OCI-LY7 (cell line): ENCODE data around the gene INPP4A. TPM values are rescaled to one million over a fixed set of nuclear protein-coding genes. Genes with fewer than 3 reads are reported as not detected.

Source experiments
- BruUV-seq: library from RNA; stranded (reverse); fragments of 400-500 nt; replicated peaks from 2 replicates; lab custom pipeline; 2021; lab: Mats Ljungman, UMichigan
- CTCF ChIA-PET: fragments of 300-600 bp; sonication (Branson Sonifier 250); formaldehyde crosslinking; loops from one replicate; lab custom pipeline; 2022; ENCODE audit warnings: antibody characterized with exemption; ENCODE audit not compliant: unreplicated experiment; lab: Charles Lee
- POLR2A ChIA-PET: fragments of 300-600 bp; sonication (Branson Sonifier 250); formaldehyde crosslinking; loops from one replicate; lab custom pipeline; 2022; ENCODE audit warnings: antibody characterized with exemption; lab: Charles Lee
- DNase-seq: peaks from one replicate; pipeline ENCODE4 v3.0.0-alpha.2; 2015; ENCODE audit warnings: low spot score
- H2AFZ ChIP-seq: fragments of 200-600 bp; sonication (generic), shearing (Covaris generic); 2 replicates; pipeline ENCODE4 v1.6.1; 2014; ENCODE audit warnings: mild to moderate bottlenecking, antibody characterized with exemption, low read length, moderate library complexity
- H3K27ac ChIP-seq: fragments of 200-600 bp; sonication (generic); 2 replicates; pipeline ENCODE4 v1.5.1; 2014; ENCODE audit warnings: mixed run types, low read depth, mild to moderate bottlenecking, moderate library complexity, low read length, inconsistent platforms; ENCODE audit not compliant: poor library complexity, severe bottlenecking
- H3K36me3 ChIP-seq: fragments of 200-600 bp; sonication (generic); 2 replicates; pipeline ENCODE4 v1.6.1; 2014; ENCODE audit warnings: mild to moderate bottlenecking, antibody characterized with exemption, low read length, moderate library complexity, mixed read lengths; ENCODE audit not compliant: insufficient read depth
- H3K4me1 ChIP-seq: fragments of 200-600 bp; sonication (generic); 2 replicates; pipeline ENCODE4 v1.5.1; 2014; ENCODE audit warnings: mild to moderate bottlenecking, low read length; ENCODE audit not compliant: insufficient read depth, poor library complexity, severe bottlenecking
- H3K4me2 ChIP-seq: fragments of 200-600 bp; sonication (generic); 2 replicates; pipeline ENCODE4 v1.6.1; 2014; ENCODE audit warnings: mild to moderate bottlenecking, low read length
- H3K4me3 ChIP-seq: fragments of 200-600 bp; sonication (generic); 2 replicates; pipeline ENCODE4 v1.5.1; 2014; ENCODE audit warnings: mild to moderate bottlenecking, low read depth, low read length; ENCODE audit not compliant: poor library complexity, severe bottlenecking
- H3K79me2 ChIP-seq: fragments of 200-600 bp; sonication (generic); 2 replicates; pipeline ENCODE4 v1.6.1; 2016; ENCODE audit warnings: low read depth, mild to moderate bottlenecking, low read length, moderate library complexity, mixed read lengths; ENCODE audit not compliant: insufficient read depth
- H3K9me2 ChIP-seq: fragments of 200-600 bp; sonication (generic); 2 replicates; pipeline ENCODE4 v1.6.1; 2016; ENCODE audit warnings: mild to moderate bottlenecking, low read length, mixed read lengths; ENCODE audit not compliant: insufficient read depth
- H3K9me3 ChIP-seq: fragments of 200-600 bp; sonication (generic); 2 replicates; pipeline ENCODE4 v1.6.1; 2014; ENCODE audit warnings: mild to moderate bottlenecking, mixed run types, low read length, mixed read lengths
- H4K20me1 ChIP-seq: fragments of 200-600 bp; sonication (generic); 2 replicates; pipeline ENCODE4 v1.6.1; 2014; ENCODE audit warnings: mild to moderate bottlenecking, antibody characterized with exemption, low read length, moderate library complexity, mixed read lengths; ENCODE audit not compliant: insufficient read depth
- CTCF ChIP-seq: fragments of 200-600 bp; sonication (generic); conservative IDR thresholded peaks from 2 replicates; pipeline ENCODE4 v1.5.1; 2014; ENCODE audit warnings: mild to moderate bottlenecking, antibody characterized with exemption, low read length, moderate library complexity, mixed read lengths
- EZH2phosphoT487 ChIP-seq: fragments of 200-600 bp; sonication (generic); IDR thresholded peaks from 2 replicates; pipeline ENCODE4 v1.6.1; 2018; ENCODE audit warnings: low read depth, borderline replicate concordance, mild to moderate bottlenecking, mixed run types, antibody characterized with exemption, low read length, moderate library complexity, mixed read lengths
- intact Hi-C: fragments of 100-400 bp; cut with micrococcal nuclease; formaldehyde crosslinking; loops from one replicate; pipeline ENCODE4 v1.10.0; 2022; ENCODE audit not compliant: unreplicated experiment
- total RNA-seq, 2 experiments: library from RNA; depleted of rRNA in 1 of 2; stranded (reverse); fragments of >200 nt in 1 of 2; shearing (Covaris generic) in 1 of 2; gene quantifications; 2 replicates each; pipeline ENCODE4 v1.2.3, GENCODE V29; 2014 to 2022

INPP4A gene
- total RNA-seq, 2 experiments from 2014 or later: 28.5 to 28.6 TPM

GRCh38 chr2:98540536-98540935, 95.9 kb downstream of the INPP4A start:
- Histone ChIP-seq H3K4me1 (no peaks in the 10 kb centered on the region), H3K4me2 (no peak overlapping the region), H4K20me1 (no peaks in the 10 kb centered on the region), H3K9me3 (no peaks in the 10 kb centered on the region), H2AFZ (no peak overlapping the region), H3K27ac (no peak overlapping the region), H3K79me2 (no peaks in the 10 kb centered on the region), H3K4me3 (no peak overlapping the region), H3K36me3 (peaks cover 2% of the 10 kb centered on the region; the same call in 1 of the 2 replicates), H3K9me2 (no peaks in the 10 kb centered on the region)
- POLR2A ChIA-PET: interaction anchor here (0.9 to 2.3 kb wide), 3 partner anchors 8 to 14 kb away, joined by 4 to 9 read pairs (median 4); no protein-coding TSS in a partner anchor
- TF ChIP-seq EZH2phosphoT487 (no peak), CTCF (no peak)
- intact Hi-C loops: no loop called here
- DNase-seq: no peak
- CTCF ChIA-PET: no interaction called here
- no TSS peak for BruUV-seq

- no TSS peak for BruUV-seq
- Histone ChIP-seq H3K4me1 (no peaks in the 10 kb centered on the region), H3K4me3 (no peak overlapping the region), H3K36me3 (peaks cover 2% of the 10 kb centered on the region; the same call in 1 of the 2 replicates), H3K79me2 (no peaks in the 10 kb centered on the region), H3K4me2 (no peak overlapping the region), H4K20me1 (no peaks in the 10 kb centered on the region), H3K9me3 (no peaks in the 10 kb centered on the region), H2AFZ (no peak overlapping the region), H3K9me2 (no peaks in the 10 kb centered on the region), H3K27ac (no peak overlapping the region)
- ChIA-PET CTCF (no interaction called here), POLR2A (interaction anchor here (0.6 to 2.3 kb wide), 6 partner anchors 9 to 893 kb away, joined by 3 to 9 read pairs (median 4); no protein-coding TSS in a partner anchor)
- TF ChIP-seq CTCF (no peak), EZH2phosphoT487 (no peak)
- intact Hi-C loops: no loop called here
- DNase-seq: no peak
Observed at GRCh38 chr2:98541489-98541888, 96.8 kb downstream of the INPP4A start.

- Histone ChIP-seq H3K27ac (no peak overlapping the region), H3K4me2 (no peak overlapping the region), H3K4me3 (no peak overlapping the region), H3K36me3 (peaks cover 5% of the 10 kb centered on the region), H4K20me1 (no peaks in the 10 kb centered on the region), H3K9me2 (no peaks in the 10 kb centered on the region), H3K79me2 (no peaks in the 10 kb centered on the region), H2AFZ (no peak overlapping the region), H3K4me1 (peaks cover 2% of the 10 kb centered on the region), H3K9me3 (no peaks in the 10 kb centered on the region)
- ChIA-PET POLR2A (interaction anchor here (0.6 to 2.3 kb wide), 8 partner anchors 9 to 892 kb away, joined by 3 to 9 read pairs (median 4); no protein-coding TSS in a partner anchor), CTCF (no interaction called here)
- no TSS peak for BruUV-seq
- intact Hi-C loops: no loop called here
- no peak for TF ChIP-seq CTCF
- TF ChIP-seq EZH2phosphoT487: no peak
- no peak for DNase-seq
Observed at GRCh38 chr2:98541906-98542305, 97.2 kb downstream of the INPP4A start.
